ENCODE results near the gene TOGARAM1. TPM values are rescaled to one million over a fixed set of nuclear protein-coding genes. Genes with fewer than 3 reads are reported as not detected.

Gene TOGARAM1
- total and polyA plus RNA-seq, 9 of the 15 experiments (the other 6 are each of a cell fraction or from before 2014, with no cell fraction given): 1.3 to 6.4 (median 3.7) TPM

DNA sequence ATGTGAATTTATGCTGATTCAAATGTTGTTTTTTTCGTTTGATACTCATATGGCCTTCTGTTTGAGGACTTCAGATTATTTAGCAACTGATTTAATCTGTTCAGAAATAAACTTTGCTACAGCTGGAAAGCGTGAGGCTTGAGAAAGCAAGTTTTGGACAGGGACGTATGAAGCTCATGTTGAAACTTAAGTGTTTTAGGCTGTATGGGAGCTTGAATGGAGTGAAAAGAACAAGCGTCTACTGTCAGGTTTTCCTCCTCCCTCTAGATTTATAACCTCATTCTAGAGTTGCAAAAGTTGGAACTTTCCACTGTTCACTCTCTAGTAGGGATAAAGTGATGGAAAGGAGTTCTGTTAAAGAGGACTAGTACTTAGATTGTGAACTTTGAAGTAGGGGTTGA, 123.0 kb downstream of the TOGARAM1 start (continued):
- TF ChIP-seq, protein P1, sequence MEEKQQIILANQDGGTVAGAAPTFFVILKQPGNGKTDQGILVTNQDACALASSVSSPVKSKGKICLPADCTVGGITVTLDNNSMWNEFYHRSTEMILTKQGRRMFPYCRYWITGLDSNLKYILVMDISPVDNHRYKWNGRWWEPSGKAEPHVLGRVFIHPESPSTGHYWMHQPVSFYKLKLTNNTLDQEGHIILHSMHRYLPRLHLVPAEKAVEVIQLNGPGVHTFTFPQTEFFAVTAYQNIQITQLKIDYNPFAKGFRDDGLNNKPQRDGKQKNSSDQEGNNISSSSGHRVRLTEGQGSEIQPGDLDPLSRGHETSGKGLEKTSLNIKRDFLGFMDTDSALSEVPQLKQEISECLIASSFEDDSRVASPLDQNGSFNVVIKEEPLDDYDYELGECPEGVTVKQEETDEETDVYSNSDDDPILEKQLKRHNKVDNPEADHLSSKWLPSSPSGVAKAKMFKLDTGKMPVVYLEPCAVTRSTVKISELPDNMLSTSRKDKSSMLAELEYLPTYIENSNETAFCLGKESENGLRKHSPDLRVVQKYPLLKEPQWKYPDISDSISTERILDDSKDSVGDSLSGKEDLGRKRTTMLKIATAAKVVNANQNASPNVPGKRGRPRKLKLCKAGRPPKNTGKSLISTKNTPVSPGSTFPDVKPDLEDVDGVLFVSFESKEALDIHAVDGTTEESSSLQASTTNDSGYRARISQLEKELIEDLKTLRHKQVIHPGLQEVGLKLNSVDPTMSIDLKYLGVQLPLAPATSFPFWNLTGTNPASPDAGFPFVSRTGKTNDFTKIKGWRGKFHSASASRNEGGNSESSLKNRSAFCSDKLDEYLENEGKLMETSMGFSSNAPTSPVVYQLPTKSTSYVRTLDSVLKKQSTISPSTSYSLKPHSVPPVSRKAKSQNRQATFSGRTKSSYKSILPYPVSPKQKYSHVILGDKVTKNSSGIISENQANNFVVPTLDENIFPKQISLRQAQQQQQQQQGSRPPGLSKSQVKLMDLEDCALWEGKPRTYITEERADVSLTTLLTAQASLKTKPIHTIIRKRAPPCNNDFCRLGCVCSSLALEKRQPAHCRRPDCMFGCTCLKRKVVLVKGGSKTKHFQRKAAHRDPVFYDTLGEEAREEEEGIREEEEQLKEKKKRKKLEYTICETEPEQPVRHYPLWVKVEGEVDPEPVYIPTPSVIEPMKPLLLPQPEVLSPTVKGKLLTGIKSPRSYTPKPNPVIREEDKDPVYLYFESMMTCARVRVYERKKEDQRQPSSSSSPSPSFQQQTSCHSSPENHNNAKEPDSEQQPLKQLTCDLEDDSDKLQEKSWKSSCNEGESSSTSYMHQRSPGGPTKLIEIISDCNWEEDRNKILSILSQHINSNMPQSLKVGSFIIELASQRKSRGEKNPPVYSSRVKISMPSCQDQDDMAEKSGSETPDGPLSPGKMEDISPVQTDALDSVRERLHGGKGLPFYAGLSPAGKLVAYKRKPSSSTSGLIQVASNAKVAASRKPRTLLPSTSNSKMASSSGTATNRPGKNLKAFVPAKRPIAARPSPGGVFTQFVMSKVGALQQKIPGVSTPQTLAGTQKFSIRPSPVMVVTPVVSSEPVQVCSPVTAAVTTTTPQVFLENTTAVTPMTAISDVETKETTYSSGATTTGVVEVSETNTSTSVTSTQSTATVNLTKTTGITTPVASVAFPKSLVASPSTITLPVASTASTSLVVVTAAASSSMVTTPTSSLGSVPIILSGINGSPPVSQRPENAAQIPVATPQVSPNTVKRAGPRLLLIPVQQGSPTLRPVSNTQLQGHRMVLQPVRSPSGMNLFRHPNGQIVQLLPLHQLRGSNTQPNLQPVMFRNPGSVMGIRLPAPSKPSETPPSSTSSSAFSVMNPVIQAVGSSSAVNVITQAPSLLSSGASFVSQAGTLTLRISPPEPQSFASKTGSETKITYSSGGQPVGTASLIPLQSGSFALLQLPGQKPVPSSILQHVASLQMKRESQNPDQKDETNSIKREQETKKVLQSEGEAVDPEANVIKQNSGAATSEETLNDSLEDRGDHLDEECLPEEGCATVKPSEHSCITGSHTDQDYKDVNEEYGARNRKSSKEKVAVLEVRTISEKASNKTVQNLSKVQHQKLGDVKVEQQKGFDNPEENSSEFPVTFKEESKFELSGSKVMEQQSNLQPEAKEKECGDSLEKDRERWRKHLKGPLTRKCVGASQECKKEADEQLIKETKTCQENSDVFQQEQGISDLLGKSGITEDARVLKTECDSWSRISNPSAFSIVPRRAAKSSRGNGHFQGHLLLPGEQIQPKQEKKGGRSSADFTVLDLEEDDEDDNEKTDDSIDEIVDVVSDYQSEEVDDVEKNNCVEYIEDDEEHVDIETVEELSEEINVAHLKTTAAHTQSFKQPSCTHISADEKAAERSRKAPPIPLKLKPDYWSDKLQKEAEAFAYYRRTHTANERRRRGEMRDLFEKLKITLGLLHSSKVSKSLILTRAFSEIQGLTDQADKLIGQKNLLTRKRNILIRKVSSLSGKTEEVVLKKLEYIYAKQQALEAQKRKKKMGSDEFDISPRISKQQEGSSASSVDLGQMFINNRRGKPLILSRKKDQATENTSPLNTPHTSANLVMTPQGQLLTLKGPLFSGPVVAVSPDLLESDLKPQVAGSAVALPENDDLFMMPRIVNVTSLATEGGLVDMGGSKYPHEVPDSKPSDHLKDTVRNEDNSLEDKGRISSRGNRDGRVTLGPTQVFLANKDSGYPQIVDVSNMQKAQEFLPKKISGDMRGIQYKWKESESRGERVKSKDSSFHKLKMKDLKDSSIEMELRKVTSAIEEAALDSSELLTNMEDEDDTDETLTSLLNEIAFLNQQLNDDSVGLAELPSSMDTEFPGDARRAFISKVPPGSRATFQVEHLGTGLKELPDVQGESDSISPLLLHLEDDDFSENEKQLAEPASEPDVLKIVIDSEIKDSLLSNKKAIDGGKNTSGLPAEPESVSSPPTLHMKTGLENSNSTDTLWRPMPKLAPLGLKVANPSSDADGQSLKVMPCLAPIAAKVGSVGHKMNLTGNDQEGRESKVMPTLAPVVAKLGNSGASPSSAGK (IDR thresholded peaks at IDR 0.05): no peak
- no peak for TF ChIP-seq DACH1 (IDR thresholded peaks at IDR 0.05; ENCODE audit: partially characterized antibody)
- no peak for TF ChIP-seq THRAP3 (IDR thresholded peaks at IDR 0.05; ENCODE audit: borderline replicate concordance)
- no peak for TF ChIP-seq SRF (CRISPR knock-in tag; IDR thresholded peaks at IDR 0.05)
- no peak for TF ChIP-seq TBL1XR1 (IDR thresholded peaks at IDR 0.05; ENCODE audit: low read length in 2 of 2)
- TF ChIP-seq, protein P2, sequence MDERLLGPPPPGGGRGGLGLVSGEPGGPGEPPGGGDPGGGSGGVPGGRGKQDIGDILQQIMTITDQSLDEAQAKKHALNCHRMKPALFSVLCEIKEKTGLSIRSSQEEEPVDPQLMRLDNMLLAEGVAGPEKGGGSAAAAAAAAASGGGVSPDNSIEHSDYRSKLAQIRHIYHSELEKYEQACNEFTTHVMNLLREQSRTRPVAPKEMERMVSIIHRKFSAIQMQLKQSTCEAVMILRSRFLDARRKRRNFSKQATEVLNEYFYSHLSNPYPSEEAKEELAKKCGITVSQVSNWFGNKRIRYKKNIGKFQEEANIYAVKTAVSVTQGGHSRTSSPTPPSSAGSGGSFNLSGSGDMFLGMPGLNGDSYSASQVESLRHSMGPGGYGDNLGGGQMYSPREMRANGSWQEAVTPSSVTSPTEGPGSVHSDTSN (CRISPR knock-in tag; IDR thresholded peaks at IDR 0.05; ENCODE audit: low read depth): no peak
- TF ChIP-seq, protein P2 (tag; conservative IDR thresholded peaks at IDR 0.05; ENCODE audit: low read depth): peak; percentile 34; the same call in 1 of the 2 replicates
- peak; percentile 56 for TF ChIP-seq MEIS2 (IDR thresholded peaks at IDR 0.05; ENCODE audit: partially characterized antibody)
